Kidney (tissue), 14 donors: ENCODE results near the gene HAT1. TPM values are rescaled to one million over a fixed set of nuclear protein-coding genes. Genes with fewer than 3 reads are reported as not detected.

Source experiments
- DNase-seq, 5 donors: peaks; one replicate each; pipeline ENCODE4 v3.0.0-alpha.2; 2013 to 2020
- FAIRE-seq: peaks from 2 replicates; lab custom pipeline; 2012; peaks lifted over from hg19 to GRCh38; lab: Jason Lieb, UNC
- H3K27ac ChIP-seq, 2 donors: one replicate each; pipeline ENCODE4 v1.7.0; 2013; ENCODE audit warnings: low read depth in 2 of 2, low read length in 2 of 2, inconsistent platforms in 1 of 2
- H3K27me3 ChIP-seq: one replicate; pipeline ENCODE4 v1.7.1; 2013; ENCODE audit warnings: low read length, inconsistent platforms; ENCODE audit not compliant: control insufficient read depth, insufficient read depth
- H3K36me3 ChIP-seq, 3 donors: one replicate each; pipeline versions ENCODE4 v1.7.0 to v1.7.1; 2013; ENCODE audit warnings: low read length in 3 of 3, control low read depth in 1 of 3, inconsistent platforms in 1 of 3; ENCODE audit not compliant: insufficient read depth in 3 of 3, control insufficient read depth in 2 of 3
- H3K4me1 ChIP-seq, 3 donors: one replicate each; pipeline versions ENCODE4 v1.7.0 to v1.7.1; 2013; ENCODE audit warnings: low read length in 3 of 3, inconsistent platforms in 1 of 3, low read depth in 1 of 3; ENCODE audit not compliant: control insufficient read depth in 2 of 3, insufficient read depth in 2 of 3
- H3K4me3 ChIP-seq, 3 donors: one replicate each; pipeline versions ENCODE4 v1.7.0 to v1.8.1; 2013; ENCODE audit warnings: low read length in 3 of 3, control low read depth in 1 of 3, inconsistent platforms in 1 of 3
- H3K9ac ChIP-seq, 3 donors: one replicate each; pipeline versions ENCODE4 v1.7.0 to v1.7.1; 2013; ENCODE audit warnings: low read length in 3 of 3, control low read depth in 1 of 3, inconsistent platforms in 1 of 3
- H3K9me3 ChIP-seq, 3 donors: one replicate each; pipeline versions ENCODE4 v1.7.0 to v1.7.1; 2013; ENCODE audit warnings: low read length in 3 of 3, control low read depth in 1 of 3, inconsistent platforms in 1 of 3; ENCODE audit not compliant: control insufficient read depth in 2 of 3, insufficient read depth in 1 of 3
- CTCF ChIP-seq: IDR thresholded peaks from 3 replicates; pipeline ENCODE4 v1.5.1; 2012; ENCODE audit warnings: mild to moderate bottlenecking, moderate library complexity, borderline replicate concordance; ENCODE audit not compliant: insufficient read depth; ENCODE audit errors: extremely low read depth
- intact Hi-C: fragments of 100-400 bp; cut with DNase I; formaldehyde crosslinking; loops from one replicate; pipeline ENCODE4 v1.11.1; 2022
- polyA plus RNA-seq: library from polyadenylated mRNA; stranded (reverse); fragments of 350-450 nt; fragmentation: Illumina TruSeq; extraction: RNeasy Lipid Tissue Mini Kit (QIAGEN cat#74804); gene quantifications from one replicate; pipeline ENCODE4 v1.2.3, GENCODE V29; 2014; ENCODE audit warnings: low read depth, low replicate concordance; ENCODE audit not compliant: insufficient read depth
- total RNA-seq: library from RNA; stranded (reverse); fragmentation: NEBNext Ultra II Directional; extraction: Animal tissue kit (Norgen Biotek cat#: 25700); gene quantifications from one replicate; pipeline ENCODE4 v1.2.1, GENCODE V29; 2021
- donor health status: control.
- donor health status: control.
- donor health status: control.
- donor health status: control.
- donor health status: control.
- donor health status: DM: yes; HTN: yes; CAD: no.
- donor health status: Normal renal cell carcinoma (clear cell type).

The HAT1 gene
- total and polyA plus RNA-seq, 2 donors from 2014 or later, result 35.2 to 35.8 TPM

- DNase-seq, result no peak
- TF ChIP-seq CTCF, result no peak
- Histone ChIP-seq H3K27me3 (no peaks in the 10 kb centered on the region), H3K4me1 (peaks cover 3 to 7% (median 3%) of the 10 kb centered on the region in 3 donors), H3K27ac (no peak overlapping the region), H3K36me3 (peaks cover 0 to 3% (median 0%) of the 10 kb centered on the region in 3 donors), H3K9me3 (no peaks in the 10 kb centered on the region), H3K9ac (no peak overlapping the region), H3K4me3 (no peak overlapping the region)
- intact Hi-C loops, result no loop called here
- no peak for FAIRE-seq
Observed at GRCh38 chr2:171889808-171890207, 32.5 kb upstream of the HAT1 start.

GRCh38 chr2:171893196-171893823 lies 29.0 kb upstream of the HAT1 start:
- Histone ChIP-seq H3K4me3 (peak overlapping the region; percentile 83 to 100 (median 89)), H3K9me3 (no peaks in the 10 kb centered on the region), H3K27ac (peak overlapping the region; percentile 37 to 81), H3K27me3 (no peaks in the 10 kb centered on the region), H3K9ac (peak overlapping the region; percentile 74 to 82 (median 77)), H3K36me3 (peaks cover 0 to 3% (median 0%) of the 10 kb centered on the region in 3 donors), H3K4me1 (peaks cover 3 to 7% (median 3%) of the 10 kb centered on the region in 3 donors)
- FAIRE-seq (no peak), DNase-seq (peak in 1 of 5 donors; percentile 16)
- no peak for TF ChIP-seq CTCF
- intact Hi-C loops, result no loop called here

GRCh38 chr2:171893824-171894611 lies 28.2 kb upstream of the HAT1 start, which contains the start of gene SLC25A12:
SLC25A12 (minus strand) TSS chr2:171894244; CDS start chr2:171894214, 30 bp downstream.
- intact Hi-C loops, result no loop called here
- no peaks in the 10 kb centered on the region for H3K9me3 ChIP-seq
- H3K4me1 ChIP-seq, result peaks cover 3 to 7% (median 3%) of the 10 kb centered on the region in 3 donors
- FAIRE-seq (no peak), DNase-seq (peak; percentile 83 to 95 (median 93))
- H3K27ac ChIP-seq, result peak within 1 kb of the TSS; percentile 37 to 81
- H3K27me3 ChIP-seq, result no peaks in the 10 kb centered on the region
- peaks cover 0 to 3% (median 0%) of the 10 kb centered on the region in 3 donors for H3K36me3 ChIP-seq
- peak within 1 kb of the TSS; percentile 83 to 100 (median 89) for H3K4me3 ChIP-seq
- no peak for TF ChIP-seq CTCF
- H3K9ac ChIP-seq, result peak within 1 kb of the TSS; percentile 74 to 82 (median 77)
